ENCODE data around the gene PLEKHN1.

Gene PLEKHN1

GRCh38 chr1:962381-963300, 3.6 kb upstream of the PLEKHN1 start:
- DNase-seq: no peak

DNA sequence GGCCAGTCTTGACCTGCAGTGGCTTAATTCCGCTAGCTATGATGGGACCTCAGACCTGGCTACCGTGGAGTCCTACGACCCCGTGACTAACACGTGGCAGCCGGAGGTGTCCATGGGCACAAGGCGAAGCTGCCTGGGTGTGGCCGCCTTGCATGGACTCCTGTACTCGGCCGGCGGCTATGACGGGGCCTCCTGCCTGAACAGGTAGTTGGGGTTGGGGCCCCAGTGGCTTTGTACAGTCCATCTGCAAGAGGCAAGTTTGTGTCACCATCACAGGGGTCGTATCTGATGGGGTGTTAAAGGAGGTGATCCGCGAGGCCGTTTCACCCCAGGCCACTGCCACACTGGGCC, 3.0 kb upstream of the PLEKHN1 start:
- DNase-seq: no peak

DNA sequence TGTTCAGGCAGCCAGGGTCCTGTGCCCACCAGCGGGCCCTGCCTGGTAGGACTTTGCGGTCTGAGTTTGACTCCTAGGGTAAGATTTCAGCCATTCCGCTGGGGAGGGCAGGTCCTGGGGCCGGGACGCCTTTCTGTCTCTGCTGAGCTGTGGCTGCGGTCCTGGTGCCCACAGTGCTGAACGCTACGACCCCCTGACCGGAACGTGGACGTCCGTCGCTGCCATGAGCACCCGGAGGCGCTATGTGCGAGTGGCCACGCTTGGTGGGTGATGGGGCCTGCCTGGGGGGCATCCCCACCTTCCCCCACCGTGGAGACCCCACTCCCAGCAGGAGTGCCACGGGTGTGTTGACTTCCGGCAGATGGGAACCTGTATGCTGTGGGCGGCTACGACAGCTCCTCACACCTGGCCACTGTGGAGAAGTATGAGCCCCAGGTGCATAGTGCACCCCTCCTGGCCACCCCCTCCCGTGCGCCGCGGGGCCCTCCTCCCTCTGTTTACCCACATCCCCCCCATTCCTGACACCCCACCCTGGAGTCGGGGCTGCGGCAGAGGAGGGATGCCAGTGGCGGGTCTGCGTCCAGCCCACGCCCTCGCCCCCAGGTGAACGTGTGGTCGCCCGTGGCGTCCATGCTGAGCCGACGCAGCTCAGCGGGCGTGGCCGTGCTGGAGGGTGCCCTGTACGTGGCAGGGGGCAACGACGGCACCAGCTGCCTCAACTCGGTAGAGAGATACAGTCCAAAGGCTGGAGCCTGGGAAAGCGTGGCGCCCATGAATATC, 2.3 kb upstream of the PLEKHN1 start:
- DNase-seq: no peak

DNA sequence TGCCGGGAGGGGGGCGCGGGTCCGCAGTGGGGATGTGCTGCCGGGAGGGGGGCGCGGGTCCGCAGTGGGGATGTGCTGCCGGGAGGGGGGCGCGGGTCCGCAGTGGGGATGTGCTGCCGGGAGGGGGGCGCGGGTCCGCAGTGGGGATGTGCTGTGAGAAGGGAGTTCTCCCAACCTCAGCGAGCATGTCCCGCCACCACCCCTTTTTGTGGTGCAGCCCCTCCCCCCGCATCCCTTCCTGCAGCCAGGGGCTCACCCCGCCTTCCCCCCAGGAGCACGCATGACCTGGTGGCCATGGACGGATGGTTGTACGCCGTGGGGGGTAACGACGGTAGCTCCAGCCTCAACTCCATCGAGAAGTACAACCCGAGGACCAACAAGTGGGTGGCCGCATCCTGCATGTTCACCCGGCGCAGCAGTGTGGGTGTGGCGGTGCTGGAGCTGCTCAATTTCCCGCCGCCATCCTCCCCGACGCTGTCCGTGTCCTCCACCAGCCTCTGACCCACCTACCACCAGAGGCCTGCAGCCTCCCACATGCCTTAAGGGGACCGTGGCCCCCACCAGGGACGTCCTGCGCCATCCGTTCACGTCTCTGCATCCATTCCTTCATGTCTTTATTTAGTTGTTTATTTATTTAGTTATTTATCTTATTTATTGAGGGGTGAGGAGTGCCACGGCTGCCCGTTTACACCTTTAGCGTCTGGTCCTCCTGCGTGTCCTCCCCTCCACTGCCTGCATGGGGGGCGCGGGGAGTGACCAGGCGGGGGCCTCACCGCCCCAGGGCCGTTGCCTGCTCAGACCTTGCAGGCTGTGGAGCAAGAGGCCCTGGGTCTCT, 1.4 kb upstream of the PLEKHN1 start:
- DNase-seq: no peak

DNA sequence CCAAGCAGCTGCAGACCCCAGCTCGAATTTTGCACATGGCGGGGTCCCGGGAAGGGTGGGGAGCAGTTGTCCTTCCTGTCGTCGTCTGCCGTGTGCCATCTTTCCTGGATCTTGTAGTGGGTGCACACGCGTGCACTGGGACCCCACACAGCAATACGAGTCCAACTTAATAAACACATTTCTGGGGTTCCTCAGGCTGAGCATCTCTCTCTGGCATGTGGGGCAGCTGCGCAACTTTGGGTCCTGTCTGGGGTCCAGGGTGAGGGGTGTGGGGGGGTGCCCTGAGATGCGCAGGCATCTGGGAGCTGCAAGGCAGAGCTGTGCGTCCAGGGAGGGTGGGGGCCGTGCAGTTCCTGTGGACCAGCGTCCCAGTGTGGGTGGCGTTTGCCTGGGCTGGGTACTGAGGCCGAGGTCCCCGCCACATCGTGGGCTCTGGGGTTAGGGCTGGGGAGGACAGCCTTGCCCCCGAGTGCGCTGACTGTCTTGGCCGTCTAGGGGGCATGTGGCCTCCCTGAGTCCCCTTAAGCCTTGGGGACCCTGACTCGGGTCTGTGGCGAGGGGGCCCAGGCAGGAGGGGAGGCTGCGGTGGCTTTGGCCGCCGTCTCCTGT, 652 bp upstream of the PLEKHN1 start:
- DNase-seq: no peak

DNA sequence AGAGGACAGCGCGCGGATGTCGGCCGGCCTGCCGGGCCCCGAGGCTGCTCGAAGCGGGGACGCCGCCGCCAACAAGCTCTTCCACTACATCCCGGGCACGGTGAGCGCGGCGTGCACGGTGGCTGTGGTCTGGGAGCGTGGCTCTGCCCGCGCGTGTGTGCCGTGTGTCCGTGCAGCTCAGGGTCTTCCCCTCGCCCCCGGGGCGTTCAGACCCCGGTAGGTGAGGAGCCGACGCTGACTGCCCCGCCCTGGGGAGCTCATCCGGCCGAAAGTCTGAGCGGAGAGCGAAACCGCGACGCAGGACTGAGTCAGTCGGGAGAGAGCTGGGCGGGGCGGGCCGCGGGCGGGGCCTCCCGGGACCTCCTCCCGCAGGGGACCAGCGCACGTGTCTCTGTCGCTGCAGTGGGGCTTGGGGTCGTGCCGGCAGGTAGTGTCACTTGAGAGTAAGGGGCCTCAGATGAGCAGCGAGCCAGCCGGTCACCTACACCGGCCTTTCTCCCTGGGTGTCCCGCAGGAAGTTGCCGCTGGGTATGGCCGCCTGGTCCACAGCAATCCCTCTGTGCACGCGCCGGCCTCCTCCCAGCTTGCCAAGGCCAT, 520 bp downstream of the PLEKHN1 start:
- peak; percentile 46 to 82 (median 63) for DNase-seq

GRCh38 chr1:967466-968343, 1.4 kb downstream of the PLEKHN1 start:
- DNase-seq: no peak

GRCh38 chr1:969260-969855, 3.1 kb downstream of the PLEKHN1 start:
- no peak for DNase-seq

GRCh38 chr1:970242-970972, 4.1 kb downstream of the PLEKHN1 start:
- no peak for DNase-seq

GRCh38 chr1:970973-971730, 4.9 kb downstream of the PLEKHN1 start:
- no peak for DNase-seq

DNA sequence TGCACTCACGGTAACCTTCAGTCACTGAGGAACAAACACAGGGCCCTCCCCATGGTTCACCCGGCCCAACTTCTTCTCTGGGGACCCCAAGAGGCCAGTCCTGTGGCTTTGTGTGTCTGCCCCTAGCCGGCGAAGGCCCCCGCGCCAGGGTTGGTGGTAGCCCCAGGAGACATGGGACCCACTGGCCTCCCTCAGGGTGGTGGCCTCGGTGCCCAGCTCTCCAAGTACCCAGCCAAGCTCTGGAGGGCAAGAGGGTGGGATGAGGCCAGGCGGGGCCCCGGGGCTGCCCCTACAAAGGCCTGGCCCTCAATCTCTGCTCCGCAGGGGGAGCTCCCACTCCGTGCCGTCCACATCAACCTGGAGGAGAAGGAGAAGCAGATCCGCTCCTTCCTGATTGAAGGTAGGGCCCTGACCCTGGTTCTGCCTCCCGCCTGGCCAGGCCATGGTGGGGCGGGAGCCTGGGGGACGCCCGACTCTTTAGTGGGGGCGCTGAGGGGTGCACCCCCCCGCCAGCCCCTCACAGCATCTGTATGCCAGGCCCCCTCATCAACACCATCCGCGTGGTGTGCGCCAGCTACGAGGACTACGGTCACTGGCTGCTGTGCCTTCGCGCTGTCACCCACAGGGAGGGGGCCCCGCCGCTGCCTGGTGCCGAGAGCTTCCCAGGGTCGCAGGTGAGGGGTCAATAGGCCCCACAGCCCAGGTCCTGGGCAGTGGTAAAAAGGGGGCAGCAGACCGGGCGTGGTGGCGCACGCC, 5.6 kb downstream of the PLEKHN1 start:
- DNase-seq: no peak

GRCh38 chr1:972726-973458, 6.6 kb downstream of the PLEKHN1 start:
- no peak for DNase-seq

DNA sequence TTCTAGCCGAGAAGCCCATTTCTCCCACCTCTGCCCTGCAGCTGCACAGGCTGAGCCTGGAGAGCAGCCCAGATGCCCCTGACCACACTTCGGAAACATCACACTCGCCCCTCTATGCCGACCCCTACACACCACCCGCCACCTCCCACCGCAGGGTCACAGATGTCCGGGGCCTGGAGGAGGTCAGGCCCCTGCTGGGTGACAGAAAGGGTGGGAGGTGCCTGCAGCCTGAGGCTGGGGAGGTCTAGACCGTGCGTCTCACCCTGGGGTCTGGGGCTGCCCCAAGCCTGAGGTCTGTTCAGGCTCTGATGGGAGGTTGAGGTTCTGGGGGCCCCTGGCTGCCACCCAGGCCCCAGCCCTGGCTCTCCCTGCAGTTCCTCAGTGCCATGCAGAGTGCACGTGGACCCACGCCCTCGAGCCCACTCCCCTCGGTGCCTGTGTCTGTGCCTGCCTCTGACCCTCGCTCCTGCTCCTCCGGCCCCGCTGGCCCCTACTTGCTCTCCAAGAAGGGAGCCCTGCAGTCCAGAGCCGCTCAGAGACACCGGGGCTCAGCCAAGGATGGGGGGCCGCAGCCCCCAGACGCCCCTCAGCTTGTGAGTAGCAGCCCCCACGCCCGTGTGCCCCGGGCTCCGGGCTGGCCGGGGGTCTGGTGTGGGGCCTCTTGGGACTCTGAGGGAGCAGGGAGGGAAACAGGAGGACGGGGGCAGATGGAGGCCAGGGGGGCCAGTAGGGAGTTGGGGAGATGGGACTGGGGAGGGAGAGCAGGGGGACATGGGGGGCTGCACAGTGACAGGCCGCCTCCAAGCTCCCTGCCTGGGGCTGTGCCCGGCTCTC, 7.4 kb downstream of the PLEKHN1 start:
- no peak for DNase-seq

- DNase-seq: no peak
These were observed 8.0 kb downstream of the PLEKHN1 start for GRCh38 chr1:974293-974640.

DNA sequence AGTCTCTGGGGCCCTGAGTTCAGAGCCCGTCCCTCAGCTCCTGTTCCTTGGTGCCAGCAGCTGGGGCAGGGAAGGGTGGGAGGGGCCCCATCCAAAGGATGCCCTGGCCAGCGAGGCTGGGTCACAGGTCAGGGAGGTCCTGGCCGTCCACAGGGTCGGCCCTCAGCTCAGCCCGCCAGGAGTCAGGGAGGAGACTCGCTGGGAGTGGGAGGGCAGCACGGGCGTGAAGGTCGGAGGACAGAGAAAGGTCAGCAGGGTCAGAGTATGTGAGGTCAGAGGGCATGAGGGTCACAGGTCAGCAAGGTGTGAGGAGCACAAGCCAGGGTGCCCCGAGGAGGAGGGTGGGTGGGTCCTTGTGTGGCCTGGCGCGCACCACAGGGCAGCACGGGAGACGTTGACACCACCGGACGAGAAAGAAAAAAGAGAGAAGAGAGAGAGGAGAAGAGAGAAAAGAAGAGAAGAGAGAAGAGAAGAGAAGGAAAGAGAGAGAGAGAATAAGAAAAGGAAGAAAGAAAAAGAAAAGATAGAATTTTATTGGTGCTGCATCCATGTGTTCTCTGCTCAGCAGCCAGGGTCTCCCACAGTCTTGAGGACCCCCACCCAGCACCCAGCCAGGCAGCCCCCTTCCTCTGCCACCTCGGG, 8.5 kb downstream of the PLEKHN1 start:
- no peak for DNase-seq

DNA sequence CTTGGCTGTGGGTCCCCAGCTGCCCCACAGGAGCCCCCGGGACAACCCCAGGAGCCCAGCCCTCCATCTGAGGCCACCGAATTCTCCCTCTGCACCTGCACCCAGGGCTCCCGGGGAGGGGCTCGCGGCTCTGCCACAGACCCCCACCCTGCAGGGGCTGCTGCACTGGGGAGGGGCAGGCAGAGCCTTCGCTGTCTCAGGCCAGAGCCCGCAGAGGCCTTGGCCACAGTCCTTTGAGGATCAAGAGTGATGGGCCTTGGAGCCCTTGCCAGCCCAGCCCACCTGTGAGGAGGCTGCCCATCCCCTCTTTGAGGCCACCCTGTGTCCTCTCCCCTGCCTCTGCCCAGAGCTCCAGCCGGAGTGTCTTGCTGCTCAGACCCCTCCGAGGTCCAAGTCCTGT, 9.1 kb downstream of the PLEKHN1 start:
- DNase-seq: no peak
